ENCODE data around the gene VEGFA.

GRCh38 chr6:43805699-43806042 lies 35.7 kb downstream of the VEGFA start:
- no peak for TF ChIP-seq POLR2A (IDR thresholded peaks at IDR 0.05; ENCODE audit: low read depth, low read length)
- TF ChIP-seq POLR2AphosphoS5 (IDR thresholded peaks at IDR 0.05; ENCODE audit: low read depth, low read length) = no peak
- TF ChIP-seq TAF1 (IDR thresholded peaks at IDR 0.05; ENCODE audit: low read depth, low read length) = no peak
- no peak for TF ChIP-seq SPI1 (IDR thresholded peaks at IDR 0.05; ENCODE audit: low read depth, low read length)

Data from GM12891 (cell line).